Neutrophil (primary cell): ENCODE data around the gene AXL.

Source experiments
- H3K27ac ChIP-seq: fragments of 200-600 bp; sonication (generic); 2 replicates; pipeline ENCODE4 v1.5.1; 2016; ENCODE audit warnings: mild to moderate bottlenecking, moderate library complexity
- H3K27me3 ChIP-seq: fragments of 200-600 bp; sonication (generic); 2 replicates; pipeline ENCODE4 v1.6.0; 2016; ENCODE audit warnings: mild to moderate bottlenecking
- H3K36me3 ChIP-seq: fragments of 200-600 bp; sonication (generic); 2 replicates; pipeline ENCODE4 v1.5.1; 2017
- H3K4me1 ChIP-seq, 2 experiments: fragments of 200-600 bp in 1 of 2; sonication (generic) in 1 of 2; 1 replicate in 1 of 2; 2 replicates in 1 of 2; pipeline versions ENCODE4 v1.5.1 to v1.6.1; 2013 to 2016; ENCODE audit warnings: low read depth in 1 of 2, low read length in 1 of 2, mild to moderate bottlenecking in 1 of 2, moderate library complexity in 1 of 2; ENCODE audit not compliant: control insufficient read depth in 1 of 2, insufficient read depth in 1 of 2
- H3K4me3 ChIP-seq, 2 experiments: fragments of 200-600 bp in 1 of 2; sonication (generic) in 1 of 2; 1 replicate in 1 of 2; 2 replicates in 1 of 2; pipeline ENCODE4 v1.5.1; 2013 to 2016; ENCODE audit warnings: low read depth in 1 of 2, low read length in 1 of 2, mild to moderate bottlenecking in 1 of 2, moderate library complexity in 1 of 2
- H3K9me3 ChIP-seq: fragments of 200-600 bp; sonication (generic); 2 replicates; pipeline ENCODE4 v1.5.1; 2016
- TF ChIP-seq, protein P1 (sequence below): fragments of 200-600 bp; sonication (generic); IDR thresholded peaks from 2 replicates; pipeline ENCODE4 v1.5.1; 2016; ENCODE audit warnings: antibody characterized with exemption

AXL gene

DNA sequence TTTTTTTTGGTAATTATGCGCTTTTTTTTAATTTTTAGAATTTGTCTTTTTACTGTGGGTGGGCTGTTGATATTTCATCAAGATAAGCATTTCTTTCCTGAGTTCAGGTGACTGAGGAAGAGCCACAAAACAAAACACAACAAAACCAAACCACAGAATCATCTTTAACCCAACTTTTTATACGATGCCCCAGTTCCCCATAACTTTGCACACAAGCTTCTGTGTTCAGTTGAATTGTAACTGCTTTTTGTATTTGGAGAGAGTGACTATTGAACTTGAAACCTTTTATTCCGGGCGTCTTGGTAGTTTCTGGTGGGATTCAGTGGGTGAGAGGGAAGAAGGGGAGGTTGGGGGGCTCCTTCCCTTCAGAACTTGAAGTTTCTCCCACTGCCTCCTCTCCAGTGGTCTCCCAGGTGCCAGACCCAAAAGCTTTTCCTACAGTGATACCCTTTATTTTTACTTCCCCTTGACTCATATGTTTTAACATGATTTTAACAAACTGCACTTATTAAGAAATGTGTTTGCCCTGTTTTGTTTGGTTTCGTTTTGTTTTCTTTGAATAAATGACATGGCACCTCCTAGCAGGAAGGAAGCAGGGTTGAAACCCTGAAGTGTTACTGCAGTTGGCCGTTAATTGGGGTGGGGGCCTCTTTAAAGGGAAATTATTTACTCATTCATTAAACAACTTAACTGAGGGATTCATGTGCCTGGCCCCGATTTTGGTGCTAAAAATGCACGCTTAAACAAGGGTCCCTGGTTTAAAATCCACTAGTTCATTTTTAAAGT is 88.3 kb downstream of the AXL start:
- Histone ChIP-seq H3K27me3 (no peaks in the 10 kb centered on the region), H3K27ac (peak overlapping the region; percentile 91), H3K4me1 (peaks cover 53 to 62% of the 10 kb centered on the region in 2 experiments), H3K4me3 (peak overlapping the region; percentile 21 to 35), H3K9me3 (no peaks in the 10 kb centered on the region), H3K36me3 (peaks cover 45% of the 10 kb centered on the region)
- TF ChIP-seq, protein P1, sequence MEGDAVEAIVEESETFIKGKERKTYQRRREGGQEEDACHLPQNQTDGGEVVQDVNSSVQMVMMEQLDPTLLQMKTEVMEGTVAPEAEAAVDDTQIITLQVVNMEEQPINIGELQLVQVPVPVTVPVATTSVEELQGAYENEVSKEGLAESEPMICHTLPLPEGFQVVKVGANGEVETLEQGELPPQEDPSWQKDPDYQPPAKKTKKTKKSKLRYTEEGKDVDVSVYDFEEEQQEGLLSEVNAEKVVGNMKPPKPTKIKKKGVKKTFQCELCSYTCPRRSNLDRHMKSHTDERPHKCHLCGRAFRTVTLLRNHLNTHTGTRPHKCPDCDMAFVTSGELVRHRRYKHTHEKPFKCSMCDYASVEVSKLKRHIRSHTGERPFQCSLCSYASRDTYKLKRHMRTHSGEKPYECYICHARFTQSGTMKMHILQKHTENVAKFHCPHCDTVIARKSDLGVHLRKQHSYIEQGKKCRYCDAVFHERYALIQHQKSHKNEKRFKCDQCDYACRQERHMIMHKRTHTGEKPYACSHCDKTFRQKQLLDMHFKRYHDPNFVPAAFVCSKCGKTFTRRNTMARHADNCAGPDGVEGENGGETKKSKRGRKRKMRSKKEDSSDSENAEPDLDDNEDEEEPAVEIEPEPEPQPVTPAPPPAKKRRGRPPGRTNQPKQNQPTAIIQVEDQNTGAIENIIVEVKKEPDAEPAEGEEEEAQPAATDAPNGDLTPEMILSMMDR, result no peak

DNA sequence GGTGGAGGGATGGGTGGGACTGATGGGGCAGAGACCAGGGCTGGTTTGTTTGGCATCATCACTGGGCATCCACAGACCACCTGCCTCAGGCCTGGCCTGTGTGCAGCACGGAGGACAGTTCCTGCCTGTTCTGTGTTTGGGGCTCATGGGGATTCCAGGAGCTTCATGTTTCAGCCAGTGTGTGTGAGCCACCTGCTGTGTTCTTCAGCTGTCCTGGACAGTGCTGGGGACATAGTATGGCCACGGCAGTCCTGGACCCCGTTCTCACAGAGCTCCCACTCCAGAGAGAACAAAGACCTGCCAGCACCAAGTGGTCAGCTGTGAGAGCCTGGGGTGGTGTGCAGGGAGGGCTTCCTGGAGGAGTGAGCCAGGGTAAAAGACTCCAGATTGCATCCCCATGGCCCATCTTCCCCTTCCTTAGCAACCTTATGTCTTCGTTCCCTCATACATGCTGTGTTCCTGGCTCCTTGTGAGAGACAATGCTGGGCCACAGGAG is 89.0 kb downstream of the AXL start:
- Histone ChIP-seq H3K9me3 (no peaks in the 10 kb centered on the region), H3K27ac (peak overlapping the region; percentile 91), H3K36me3 (peaks cover 48% of the 10 kb centered on the region), H3K4me1 (peaks cover 46 to 55% of the 10 kb centered on the region in 2 experiments), H3K27me3 (no peaks in the 10 kb centered on the region), H3K4me3 (peak overlapping the region; percentile 35 to 98)
- TF ChIP-seq, protein P1, result no peak

DNA sequence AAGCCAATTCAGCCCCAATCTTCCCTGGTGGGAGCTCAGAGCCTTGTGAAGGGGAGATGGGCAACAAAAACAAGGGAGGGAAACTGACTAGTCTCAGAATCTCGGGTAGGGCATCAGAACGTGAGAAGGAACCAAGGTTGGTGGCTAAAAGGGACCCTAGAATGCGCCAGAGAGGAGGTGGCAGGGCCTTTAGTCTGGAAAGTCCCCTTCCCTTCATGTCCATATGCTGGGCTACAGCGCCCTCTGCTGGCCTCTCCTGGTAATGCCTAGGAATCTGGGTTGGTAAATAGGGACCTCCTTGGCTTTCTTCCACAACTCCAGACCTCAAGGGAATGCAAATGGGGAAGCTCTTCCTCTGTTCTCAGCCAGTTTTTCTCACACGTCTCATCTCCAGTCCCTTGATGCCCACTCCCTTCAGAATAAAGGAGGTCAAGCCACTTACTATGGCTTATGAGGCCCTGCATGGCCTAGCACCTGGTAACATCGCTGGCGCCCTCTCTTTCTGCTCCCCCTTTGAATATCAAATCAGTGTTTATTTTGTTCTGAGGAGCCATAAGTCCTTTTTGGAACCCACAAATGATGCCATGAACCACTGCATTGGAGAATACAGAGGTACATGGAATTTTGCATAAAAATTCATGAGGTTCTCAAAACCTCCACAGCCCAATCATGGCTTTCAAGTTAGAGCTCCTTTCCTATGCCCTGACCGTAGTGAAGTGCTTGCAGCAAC is 89.6 kb downstream of the AXL start:
- H3K4me1 ChIP-seq, result peaks cover 45 to 53% of the 10 kb centered on the region in 2 experiments
- H3K27me3 ChIP-seq, result no peaks in the 10 kb centered on the region
- H3K27ac ChIP-seq, result peak overlapping the region; percentile 91
- no peaks in the 10 kb centered on the region for H3K9me3 ChIP-seq
- TF ChIP-seq, protein P1, result peak; percentile 94
- H3K4me3 ChIP-seq, result peak overlapping the region; percentile 35 to 98
- H3K36me3 ChIP-seq, result peaks cover 48% of the 10 kb centered on the region

DNA sequence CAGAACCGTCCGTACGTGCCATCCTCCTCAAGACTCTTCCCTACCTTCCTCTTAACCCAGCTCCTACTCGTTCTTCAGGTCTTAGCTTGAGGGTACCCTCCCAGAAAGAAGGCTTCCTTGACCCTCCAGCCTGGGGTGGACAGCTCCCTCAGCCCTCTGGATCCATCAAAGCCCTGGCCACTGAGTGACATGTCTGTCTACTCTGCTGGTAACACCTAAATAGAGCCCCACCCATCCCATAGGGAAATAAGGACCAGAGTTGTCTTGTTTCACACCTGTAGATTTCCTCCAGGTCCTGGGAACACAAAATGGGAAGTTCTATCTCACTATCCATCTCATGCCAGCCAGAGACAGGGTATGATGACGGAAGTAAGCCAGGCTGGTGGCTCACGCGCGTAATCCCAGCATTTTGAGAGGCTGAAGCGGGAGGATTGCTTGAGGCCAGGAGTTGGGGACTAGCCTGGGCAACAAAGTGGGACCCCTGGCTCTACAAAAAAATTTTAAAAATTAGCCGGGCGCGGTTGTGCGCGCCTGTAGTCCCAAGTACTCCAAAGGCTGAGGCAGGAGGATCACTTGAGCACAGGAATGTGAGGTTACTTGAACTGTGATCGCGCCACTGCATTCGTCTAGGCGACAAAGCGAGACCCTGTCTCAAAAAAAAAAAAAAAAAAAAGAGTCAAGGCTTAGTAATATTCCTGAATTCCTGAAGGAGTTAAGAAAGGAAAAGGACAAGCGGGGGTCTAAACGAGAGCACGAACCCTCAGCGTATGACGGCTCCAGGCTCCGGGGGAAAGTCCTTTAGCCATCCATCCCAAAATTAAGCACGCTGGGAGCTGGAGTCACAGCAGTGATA is 90.4 kb downstream of the AXL start:
- Histone ChIP-seq H3K27ac (peak overlapping the region; percentile 91), H3K9me3 (no peaks in the 10 kb centered on the region), H3K4me1 (peaks cover 45 to 53% of the 10 kb centered on the region in 2 experiments), H3K27me3 (no peaks in the 10 kb centered on the region), H3K36me3 (peaks cover 46% of the 10 kb centered on the region), H3K4me3 (peak overlapping the region; percentile 93 to 98)
- TF ChIP-seq, protein P1, result no peak
